Lung (tissue), 12 donors: ENCODE results near the gene C5AR2. TPM values are rescaled to one million over a fixed set of nuclear protein-coding genes. Genes with fewer than 3 reads are reported as not detected.

Experiments used
- ATAC-seq: fragments of 200-7000 bp; cut with Tn5 transposase; one replicate; pipeline ENCODE4 v1.9.1; 2020; ENCODE audit warnings: moderate number of reproducible peaks; ENCODE audit not compliant: insufficient read depth, low FRiP score
- DNase-seq, 3 donors: peaks; one replicate each; pipeline ENCODE4 v3.0.0-alpha.2; 2013 to 2017
- H3K27ac ChIP-seq, 2 donors: one replicate each; pipeline ENCODE4 v1.5.1; 2013; ENCODE audit warnings: mild to moderate bottlenecking in 2 of 2, moderate library complexity in 2 of 2, control low read depth in 1 of 2, inconsistent platforms in 1 of 2, low read depth in 1 of 2, low read length in 1 of 2
- H3K27me3 ChIP-seq, 3 donors: one replicate each; pipeline ENCODE4 v1.5.1; 2013; ENCODE audit warnings: low read length in 2 of 3; ENCODE audit not compliant: control insufficient read depth in 3 of 3, insufficient read depth in 3 of 3
- H3K36me3 ChIP-seq, 4 donors: one replicate each; pipeline ENCODE4 v1.5.1; 2013; ENCODE audit warnings: low read length in 4 of 4, mild to moderate bottlenecking in 1 of 4, moderate library complexity in 1 of 4; ENCODE audit not compliant: control insufficient read depth in 4 of 4, insufficient read depth in 4 of 4
- H3K4me1 ChIP-seq, 5 donors: one replicate each; pipeline ENCODE4 v1.5.1; 2013; ENCODE audit warnings: low read length in 5 of 5, mild to moderate bottlenecking in 2 of 5, moderate library complexity in 1 of 5; ENCODE audit not compliant: control insufficient read depth in 5 of 5, insufficient read depth in 5 of 5
- H3K4me3 ChIP-seq: one replicate; pipeline ENCODE4 v1.5.1; 2013; ENCODE audit warnings: mild to moderate bottlenecking, control low read depth, moderate library complexity
- H3K9ac ChIP-seq, 2 donors: one replicate each; pipeline ENCODE4 v1.5.1; 2013; ENCODE audit warnings: low read length in 2 of 2, control low read depth in 1 of 2; ENCODE audit not compliant: insufficient read depth in 1 of 2
- H3K9me3 ChIP-seq, 4 donors: one replicate each; pipeline ENCODE4 v1.5.1; 2013; ENCODE audit warnings: low read length in 3 of 4, mild to moderate bottlenecking in 1 of 4, moderate library complexity in 1 of 4; ENCODE audit not compliant: control insufficient read depth in 4 of 4, insufficient read depth in 3 of 4
- CTCF ChIP-seq: IDR thresholded peaks from 2 replicates; pipeline ENCODE4 v1.5.1; 2012; ENCODE audit warnings: mild to moderate bottlenecking; ENCODE audit errors: control extremely low read depth, extremely low read depth
- WGBS, 2 donors: extraction: QIAGEN DNeasy Blood & Tissue Kit; methylation state at CpG; one replicate each; pipeline ENCODE4 v1.1.7; 2013; 5-methylcytosine and 5-hydroxymethylcytosine counted together
- polyA plus RNA-seq, 2 donors: library from polyadenylated mRNA; stranded (reverse); fragments of 200-250 nt; gene quantifications; one replicate each; pipeline ENCODE4 v1.2.1, GENCODE V29; 2013
- total RNA-seq, 2 donors: library from RNA; depleted of rRNA in 1 of 2; stranded (reverse); fragments of >200 nt in 1 of 2; gene quantifications; one replicate each; pipeline ENCODE4 v1.2.1, GENCODE V29; 2014 to 2021
- donor health status: control.
- donor health status: control.
- donor health status: Bipolar disorder and iron deficiency.
- donor health status: healthy.
- donor health status: DM: yes; HTN: yes; CAD: no.

The C5AR2 gene
- total and polyA plus RNA-seq, 4 donors, result 1.0 to 17.4 (median 7.7) TPM

GRCh38 chr19:47319923-47320871 lies 11.8 kb upstream of the C5AR2 start:
- Histone ChIP-seq H3K27ac (no peak overlapping the region), H3K4me3 (no peak overlapping the region), H3K27me3 (no peaks in the 10 kb centered on the region), H3K4me1 (peaks cover 0 to 4% (median 0%) of the 10 kb centered on the region in 5 donors), H3K9me3 (no peaks in the 10 kb centered on the region), H3K9ac (no peak overlapping the region), H3K36me3 (peaks cover 0 to 7% (median 0%) of the 10 kb centered on the region in 4 donors)
- TF ChIP-seq CTCF, result no peak
- no peak for ATAC-seq
- whole genome bisulfite sequencing, 2 donors, result 91 to 92% methylated on average over 46 of the region's 46 CpGs
- DNase-seq, result no peak

GRCh38 chr19:47321630-47322029 lies 10.3 kb upstream of the C5AR2 start:
- Histone ChIP-seq H3K36me3 (peaks cover 0 to 7% (median 0%) of the 10 kb centered on the region in 4 donors), H3K27me3 (no peaks in the 10 kb centered on the region), H3K9me3 (no peaks in the 10 kb centered on the region), H3K4me3 (no peak overlapping the region), H3K27ac (no peak overlapping the region), H3K4me1 (peaks cover 0 to 4% (median 0%) of the 10 kb centered on the region in 5 donors), H3K9ac (no peak overlapping the region)
- ATAC-seq (no peak), DNase-seq (no peak)
- no peak for TF ChIP-seq CTCF
- 82 to 83% methylated on average over 1 of the region's 1 CpG for WGBS, 2 donors

GRCh38 chr19:47322058-47322457 lies 9.9 kb upstream of the C5AR2 start:
- no peak for TF ChIP-seq CTCF
- H3K4me3 ChIP-seq, result no peak overlapping the region
- H3K27me3 ChIP-seq, result no peaks in the 10 kb centered on the region
- ATAC-seq (no peak), DNase-seq (no peak)
- WGBS, 2 donors, result 70 to 79% methylated on average over 2 of the region's 2 CpGs
- no peak overlapping the region for H3K27ac ChIP-seq
- peaks cover 0 to 7% (median 0%) of the 10 kb centered on the region in 4 donors for H3K36me3 ChIP-seq
- no peaks in the 10 kb centered on the region for H3K9me3 ChIP-seq
- peaks cover 0 to 4% (median 0%) of the 10 kb centered on the region in 5 donors for H3K4me1 ChIP-seq
- no peak overlapping the region for H3K9ac ChIP-seq
